NK-92 (cell line): Measurements from ENCODE around the gene RAI1.

ENCODE experiments used
- DNase-seq: peaks from one replicate; lab custom pipeline; 2025; ENCODE audit not compliant: unreplicated experiment; lab: John Stamatoyannopoulos, UW

RAI1 gene

GRCh38 chr17:17729620-17730249, 48.5 kb downstream of the RAI1 start:
- DNase-seq: no peak

- no peak for DNase-seq
Measured at GRCh38 chr17:17730250-17730935, 49.1 kb downstream of the RAI1 start.

- DNase-seq: no peak
Measured at GRCh38 chr17:17732444-17732843, 51.2 kb downstream of the RAI1 start.

GRCh38 chr17:17732892-17733670, 51.8 kb downstream of the RAI1 start:
- DNase-seq: no peak

GRCh38 chr17:17736205-17737183, 55.2 kb downstream of the RAI1 start:
- DNase-seq: no peak

- no peak for DNase-seq
Measured at GRCh38 chr17:17737961-17738894, 57.0 kb downstream of the RAI1 start.

- DNase-seq: no peak
Measured at GRCh38 chr17:17738901-17739300, 57.6 kb downstream of the RAI1 start.

- no peak for DNase-seq
Measured at GRCh38 chr17:17739388-17740066, 58.3 kb downstream of the RAI1 start.

GRCh38 chr17:17740615-17741348, 59.5 kb downstream of the RAI1 start:
- DNase-seq: no peak

GRCh38 chr17:17741349-17742023, 60.2 kb downstream of the RAI1 start:
- DNase-seq: no peak

GRCh38 chr17:17742133-17742621, 60.9 kb downstream of the RAI1 start:
- DNase-seq: no peak

- no peak for DNase-seq
Measured at GRCh38 chr17:17742688-17743390, 61.6 kb downstream of the RAI1 start.

GRCh38 chr17:17743391-17744112, 62.3 kb downstream of the RAI1 start:
- DNase-seq: no peak

GRCh38 chr17:17744116-17744515, 62.9 kb downstream of the RAI1 start:
- DNase-seq: no peak

- DNase-seq: no peak
Measured at GRCh38 chr17:17745476-17746455, 64.5 kb downstream of the RAI1 start.
